Activated T-cell treated with anti-CD3 and anti-CD28 coated beads, Interleukin-2, amount 50 U/mL, for 48 hours (primary cell): ENCODE results near the gene ARID1B.
"Not testable (repeated sequence)": the region's sequence is repeated elsewhere in the genome, so short reads cannot be mapped to it uniquely, and the experiment has no call there.

Experiments
- DNase-seq, 2 experiments: peaks; one replicate each; pipeline ENCODE4 v3.0.0-alpha.2; 2020

The ARID1B gene

GRCh38 chr6:157145656-157146285 is 368.6 kb downstream of the ARID1B start:
- DNase-seq = no peak

GRCh38 chr6:157147054-157148026 is 370.2 kb downstream of the ARID1B start:
- not testable (repeated sequence) for DNase-seq

- DNase-seq = no peak
Measured at GRCh38 chr6:157148391-157149323, 371.5 kb downstream of the ARID1B start.

- DNase-seq = no peak
Measured at GRCh38 chr6:157150076-157150475, 372.9 kb downstream of the ARID1B start.

GRCh38 chr6:157151029-157151428 is 373.9 kb downstream of the ARID1B start:
- DNase-seq = no peak

GRCh38 chr6:157151989-157152388 is 374.8 kb downstream of the ARID1B start:
- no peak for DNase-seq

GRCh38 chr6:157152556-157152955 is 375.4 kb downstream of the ARID1B start:
- DNase-seq = no peak

- no peak for DNase-seq
Measured at GRCh38 chr6:157155804-157156203, 378.6 kb downstream of the ARID1B start.

GRCh38 chr6:157157258-157157657 is 380.1 kb downstream of the ARID1B start:
- no peak for DNase-seq

GRCh38 chr6:157158456-157158855 is 381.3 kb downstream of the ARID1B start:
- DNase-seq = no peak

GRCh38 chr6:157158897-157159296 is 381.7 kb downstream of the ARID1B start:
- DNase-seq = no peak

- DNase-seq = no peak
Measured at GRCh38 chr6:157159348-157159747, 382.2 kb downstream of the ARID1B start.

- DNase-seq = no peak
Measured at GRCh38 chr6:157161912-157162311, 384.7 kb downstream of the ARID1B start.

- no peak for DNase-seq
Measured at GRCh38 chr6:157162766-157163433, 385.7 kb downstream of the ARID1B start.

GRCh38 chr6:157163434-157164159 is 386.4 kb downstream of the ARID1B start:
- DNase-seq = no peak

- no peak for DNase-seq
Measured at GRCh38 chr6:157164972-157165371, 387.8 kb downstream of the ARID1B start.

GRCh38 chr6:157166784-157167183 is 389.6 kb downstream of the ARID1B start:
- DNase-seq = no peak

- DNase-seq = no peak
Measured at GRCh38 chr6:157167837-157168236, 390.7 kb downstream of the ARID1B start.

GRCh38 chr6:157168471-157168870 is 391.3 kb downstream of the ARID1B start:
- DNase-seq = no peak

- DNase-seq = no peak
Measured at GRCh38 chr6:157169226-157169625, 392.0 kb downstream of the ARID1B start.

- no peak for DNase-seq
Measured at GRCh38 chr6:157169656-157170055, 392.5 kb downstream of the ARID1B start.

GRCh38 chr6:157170535-157170934 is 393.4 kb downstream of the ARID1B start:
- no peak for DNase-seq
